ENCODE results near the gene MDC1.

DNA sequence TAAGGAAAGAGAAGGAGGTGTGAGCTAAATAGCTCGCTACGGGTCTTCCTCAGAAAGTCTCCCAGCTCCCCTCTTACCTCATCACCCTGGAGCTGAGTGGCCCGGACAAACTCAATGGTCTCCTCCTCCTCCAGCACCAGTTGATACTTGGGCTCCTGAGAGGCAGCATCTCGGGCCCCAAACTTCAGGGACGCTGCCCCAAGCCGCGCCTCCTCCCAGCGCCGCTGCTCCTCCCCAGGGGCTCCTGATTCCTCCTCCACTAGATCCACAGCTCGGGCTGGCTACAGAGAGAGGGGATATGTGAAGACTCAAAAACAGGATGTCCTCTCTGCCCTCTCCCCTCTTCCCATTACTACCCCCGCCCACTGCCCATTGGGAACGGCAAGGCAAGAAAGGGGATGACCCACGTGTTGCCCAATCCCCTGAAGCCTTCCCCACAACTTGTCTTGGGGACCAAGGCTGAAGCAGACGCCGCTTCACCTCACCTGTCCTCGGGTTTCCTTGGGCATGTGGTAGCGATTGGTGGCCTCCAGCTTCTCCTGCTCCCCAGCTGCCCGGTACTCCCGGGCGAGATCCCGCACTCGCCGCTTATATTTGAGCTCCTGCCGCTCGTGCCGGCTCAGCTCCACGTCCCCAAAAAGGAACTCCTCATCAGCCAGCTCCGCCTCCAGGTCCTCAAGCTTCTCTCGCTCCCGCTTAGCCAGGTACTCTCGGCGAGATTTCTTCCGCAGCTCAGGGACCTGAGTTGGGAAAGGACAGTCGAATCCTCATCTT, 51.9 kb downstream of the MDC1 start:
- TF ChIP-seq CTCF (IDR thresholded peaks at IDR 0.05; ENCODE audit: insufficient read depth, low read depth, low read length) (no peak), EZH2 (IDR thresholded peaks at IDR 0.05; ENCODE audit: insufficient read depth, low read length) (no peak)

Measured in astrocyte (in vitro differentiated cells and primary cell).